H1 (cell line): Measurements from ENCODE around the gene NEK11. TPM values are rescaled to one million over a fixed set of nuclear protein-coding genes. Genes with fewer than 3 reads are reported as not detected.

Source experiments
- CTCF ChIA-PET: fragments of 300-600 bp; sonication (Branson Sonifier 250); formaldehyde crosslinking; loops from one replicate; lab custom pipeline; 2021; ENCODE audit not compliant: partially characterized antibody; lab: Charles Lee
- POLR2A ChIA-PET: fragments of 300-600 bp; sonication (Branson Sonifier 250); formaldehyde crosslinking; loops from one replicate; lab custom pipeline; 2021; ENCODE audit warnings: inconsistent platforms; ENCODE audit not compliant: partially characterized antibody; lab: Charles Lee
- DNase-seq, 2 experiments: peaks; one replicate each; pipeline versions ENCODE4 v3.0.0 to v3.0.0-alpha.2; 2010 to 2022; ENCODE audit warnings: low spot score in 2 of 2, low read depth in 1 of 2, mixed read lengths in 1 of 2
- FAIRE-seq: peaks from 2 replicates; lab custom pipeline; 2011; peaks lifted over from hg19 to GRCh38; lab: Jason Lieb, UNC
- H2AFZ ChIP-seq: 2 replicates; pipeline ENCODE4 v1.8.1; 2012; ENCODE audit warnings: low read length, inconsistent platforms
- H2AK5ac ChIP-seq: 2 replicates; pipeline ENCODE4 v1.6.1; 2013; ENCODE audit warnings: low read depth, low read length
- H2BK120ac ChIP-seq: replicated peaks from 2 replicates; pipeline ENCODE3; 2013; ENCODE audit warnings: low read depth, low read length, inconsistent platforms
- H2BK12ac ChIP-seq: 2 replicates; pipeline ENCODE4 v1.6.1; 2013; ENCODE audit warnings: low read depth, low read length
- H2BK15ac ChIP-seq: 2 replicates; pipeline ENCODE4 v1.6.1; 2013; ENCODE audit warnings: low read length
- H2BK20ac ChIP-seq: 2 replicates; pipeline ENCODE4 v1.6.1; 2013; ENCODE audit warnings: low read length
- H2BK5ac ChIP-seq: 2 replicates; pipeline ENCODE4 v1.6.1; 2013; ENCODE audit warnings: low read depth, low read length
- H3K14ac ChIP-seq: 2 replicates; pipeline ENCODE4 v1.6.1; 2013; ENCODE audit warnings: inconsistent platforms; ENCODE audit not compliant: insufficient read length
- H3K18ac ChIP-seq: 2 replicates; pipeline ENCODE4 v1.6.1; 2013; ENCODE audit warnings: low read length; ENCODE audit errors: extremely low read depth
- H3K23ac ChIP-seq: 2 replicates; pipeline ENCODE4 v1.6.1; 2013; ENCODE audit warnings: inconsistent platforms; ENCODE audit not compliant: insufficient read length
- H3K23me2 ChIP-seq: 2 replicates; pipeline ENCODE4 v1.6.1; 2013; ENCODE audit warnings: low read depth, low read length
- H3K27ac ChIP-seq: 2 replicates; pipeline ENCODE4 v1.6.1; 2011; ENCODE audit warnings: low read depth, low read length, inconsistent platforms
- H3K27me3 ChIP-seq, 4 experiments: replicated peaks in 1 of 4; 1 replicate in 1 of 4; 2 replicates in 3 of 4; pipeline versions ENCODE4 v1.6.1 to v1.8.1; 2011 to 2013; ENCODE audit warnings: low read length in 3 of 4, mild to moderate bottlenecking in 3 of 4, inconsistent platforms in 2 of 4, mixed read lengths in 2 of 4, moderate library complexity in 1 of 4; ENCODE audit not compliant: control insufficient read depth in 3 of 4, insufficient read depth in 3 of 4; ENCODE audit errors: extremely low read depth in 1 of 4
- H3K36me3 ChIP-seq, 4 experiments: 2 replicates each; pipeline versions ENCODE4 v1.6.1 to v1.8.1; 2011 to 2013; ENCODE audit warnings: mild to moderate bottlenecking in 4 of 4, low read length in 3 of 4, moderate library complexity in 2 of 4, control low read depth in 1 of 4, inconsistent platforms in 1 of 4; ENCODE audit not compliant: insufficient read depth in 4 of 4, control insufficient read depth in 2 of 4
- H3K4ac ChIP-seq: replicated peaks from 2 replicates; pipeline ENCODE3; 2013; ENCODE audit warnings: low read length, low read depth, mixed read lengths, inconsistent platforms; ENCODE audit not compliant: insufficient read length
- H3K4me1 ChIP-seq, 4 experiments: replicated peaks in 1 of 4; 1 replicate in 1 of 4; 2 replicates in 3 of 4; pipeline versions ENCODE4 v1.6.1 to v1.8.1; 2011 to 2013; ENCODE audit warnings: low read length in 3 of 4, inconsistent platforms in 2 of 4, mixed read lengths in 1 of 4; ENCODE audit not compliant: insufficient read depth in 4 of 4, control insufficient read depth in 3 of 4
- H3K4me2 ChIP-seq, 2 experiments: 2 replicates each; pipeline versions ENCODE4 v1.6.1 to v1.8.1; 2011 to 2013; ENCODE audit warnings: low read depth in 2 of 2, low read length in 2 of 2, control low read depth in 1 of 2, inconsistent platforms in 1 of 2, mild to moderate bottlenecking in 1 of 2; ENCODE audit not compliant: insufficient read depth in 1 of 2
- H3K4me3 ChIP-seq, 4 experiments: fragments of 200-600, 300-600 bp in 1 of 4; sonication (generic), shearing (Covaris generic), sonication (Bioruptor Twin) in 1 of 4; 2 replicates each; pipeline versions ENCODE4 v1.5.1 to v1.8.1; 2011 to 2016; ENCODE audit warnings: low read length in 4 of 4, low read depth in 3 of 4, control low read depth in 2 of 4, inconsistent platforms in 2 of 4, mild to moderate bottlenecking in 2 of 4, mixed read lengths in 1 of 4, moderate library complexity in 1 of 4; ENCODE audit not compliant: insufficient read depth in 2 of 4; ENCODE audit errors: extremely low read depth in 1 of 4
- H3K56ac ChIP-seq: replicated peaks from 2 replicates; pipeline ENCODE3; 2013; ENCODE audit warnings: low read depth, mild to moderate bottlenecking, mixed read lengths, low read length, inconsistent platforms; ENCODE audit not compliant: insufficient read length
- H3K79me1 ChIP-seq: 2 replicates; pipeline ENCODE4 v1.6.1; 2013; ENCODE audit warnings: low read depth, low read length, control low read depth
- H3K79me2 ChIP-seq, 2 experiments: 2 replicates each; pipeline versions ENCODE4 v1.6.1 to v1.8.1; 2012 to 2013; ENCODE audit warnings: low read length in 2 of 2, mild to moderate bottlenecking in 2 of 2, inconsistent platforms in 1 of 2; ENCODE audit not compliant: insufficient read depth in 2 of 2, control insufficient read depth in 1 of 2
- H3K9ac ChIP-seq, 4 experiments: replicated peaks in 1 of 4; 1 replicate in 1 of 4; 2 replicates in 3 of 4; pipeline versions ENCODE4 v1.6.1 to v1.8.1; 2011 to 2013; ENCODE audit warnings: low read depth in 3 of 4, low read length in 3 of 4, control low read depth in 2 of 4, mild to moderate bottlenecking in 2 of 4, moderate library complexity in 2 of 4, inconsistent platforms in 1 of 4; ENCODE audit errors: extremely low read depth in 1 of 4
- H3K9me3 ChIP-seq, 2 experiments: 2 replicates each; pipeline versions ENCODE4 v1.6.1 to v1.8.1; 2012 to 2013; ENCODE audit warnings: mild to moderate bottlenecking in 2 of 2, moderate library complexity in 2 of 2, control low read depth in 1 of 2, inconsistent platforms in 1 of 2, low read depth in 1 of 2, low read length in 1 of 2, mixed read lengths in 1 of 2; ENCODE audit not compliant: insufficient read depth in 2 of 2
- H4K20me1 ChIP-seq, 2 experiments: replicated peaks in 1 of 2; 2 replicates each; pipeline versions ENCODE3 to v1.8.1; 2011 to 2013; ENCODE audit warnings: inconsistent platforms in 2 of 2, low read length in 2 of 2, mild to moderate bottlenecking in 1 of 2; ENCODE audit not compliant: insufficient read depth in 2 of 2, control insufficient read depth in 1 of 2
- H4K5ac ChIP-seq: 2 replicates; pipeline ENCODE4 v1.6.1; 2013; ENCODE audit warnings: low read length, low read depth, mixed read lengths, inconsistent platforms; ENCODE audit not compliant: insufficient read length
- H4K8ac ChIP-seq: 2 replicates; pipeline ENCODE4 v1.8.0; 2013; ENCODE audit warnings: mild to moderate bottlenecking, moderate library complexity, low read length, inconsistent platforms; ENCODE audit not compliant: insufficient read depth; ENCODE audit errors: extremely low read depth
- H4K91ac ChIP-seq: replicated peaks from 2 replicates; pipeline ENCODE3; 2013; ENCODE audit warnings: low read length, mixed read lengths, inconsistent platforms; ENCODE audit not compliant: insufficient read length
- FOSL1 ChIP-seq: IDR thresholded peaks from 2 replicates; pipeline ENCODE4 v1.6.1; 2011; ENCODE audit warnings: mild to moderate bottlenecking, low read depth, low read length, moderate library complexity; ENCODE audit not compliant: insufficient read depth
- HDAC6 ChIP-seq: IDR thresholded peaks from one replicate; pipeline ENCODE4 v1.7.1; 2012; ENCODE audit warnings: low read depth, mild to moderate bottlenecking, inconsistent platforms, low read length, moderate library complexity
- NRF1 ChIP-seq: IDR thresholded peaks from 2 replicates; pipeline ENCODE4 v1.6.1; 2011; ENCODE audit warnings: mild to moderate bottlenecking, low read depth, low read length, improper control_type of control experiment
- RNF2 ChIP-seq: fragments of 200-900, 300-1000 bp; sonication (generic); IDR thresholded peaks from 2 replicates; pipeline ENCODE4 v1.7.1; 2016; ENCODE audit warnings: borderline replicate concordance, low read depth, mild to moderate bottlenecking, antibody characterized with exemption, low read length; ENCODE audit not compliant: poor library complexity, severe bottlenecking; ENCODE audit errors: missing control alignments
- WGBS, 2 experiments: shearing (Covaris generic) in 1 of 2; methylation state at CpG; one replicate each; pipeline versions ENCODE4 v1.1.6 to v1.1.7; 2013 to 2015; ENCODE audit warnings: low lambda C conversion rate in 2 of 2, mixed read lengths in 2 of 2, inconsistent platforms in 1 of 2, low coverage in 1 of 2, missing lambda C conversion rate in 1 of 2; ENCODE audit not compliant: insufficient replicate concordance in 2 of 2, insufficient coverage in 1 of 2, insufficient read length in 1 of 2; ENCODE audit errors: extremely low coverage in 1 of 2, missing lambda C conversion rate in 1 of 2; 5-methylcytosine and 5-hydroxymethylcytosine counted together
- polyA plus RNA-seq, 7 experiments: library from polyadenylated mRNA; depleted of rRNA in 3 of 7; stranded (reverse) in 5 of 7; unstranded in 2 of 7; fragments of >200 nt in 5 of 7; fragments of 200-250 nt in 2 of 7; gene quantifications; 1 replicate in 5 of 7; 2 replicates in 1 of 7; 4 replicates in 1 of 7; pipeline versions ENCODE4 v1.2.1 to v1.2.3, GENCODE V29; 2011 to 2013; ENCODE audit warnings: missing spikeins in 2 of 7, mixed read lengths in 2 of 7
- total RNA-seq: library from RNA; stranded (reverse); fragmentation: NEBNext Ultra II Directional; extraction: Animal tissue kit (Norgen Biotek cat#: 25700); gene quantifications from 2 replicates; pipeline ENCODE4 v1.2.1, GENCODE V29; 2021

The NEK11 gene
- total and polyA plus RNA-seq, 2 of the 8 experiments (the other 6 are each of a cell fraction or from before 2014, with no cell fraction given): 0.60 TPM; not detected in 1

- H3K4ac ChIP-seq: no peak overlapping the region
- WGBS, 2 experiments: 96% methylated on average over 4 of the region's 4 CpGs; no CpG with 5 or more reads in 1 of the 2 experiments
- H4K5ac ChIP-seq: no peak overlapping the region
- H4K20me1 ChIP-seq: no peaks in the 10 kb centered on the region
- H3K27ac ChIP-seq: no peak overlapping the region
- H3K79me2 ChIP-seq: no peaks in the 10 kb centered on the region
- no peak overlapping the region for H3K23ac ChIP-seq
- no peak overlapping the region for H3K56ac ChIP-seq
- no peak overlapping the region for H2BK12ac ChIP-seq
- H3K27me3 ChIP-seq: no peaks in the 10 kb centered on the region
- ChIA-PET POLR2A (no interaction called here), CTCF (no interaction called here)
- H2BK5ac ChIP-seq: no peak overlapping the region
- DNase-seq: no peak
- no peaks in the 10 kb centered on the region for H3K36me3 ChIP-seq
- FAIRE-seq: no peak
- H3K9me3 ChIP-seq: no peaks in the 10 kb centered on the region
- H3K4me3 ChIP-seq: no peak overlapping the region
- no peaks in the 10 kb centered on the region for H3K79me1 ChIP-seq
- no peaks in the 10 kb centered on the region for H3K4me1 ChIP-seq
- H2BK120ac ChIP-seq: no peak overlapping the region
- no peak overlapping the region for H3K14ac ChIP-seq
- H3K9ac ChIP-seq: no peak overlapping the region
- H3K4me2 ChIP-seq: no peak overlapping the region
- H2AFZ ChIP-seq: no peak overlapping the region
- no peak overlapping the region for H2BK20ac ChIP-seq
- H4K91ac ChIP-seq: no peak overlapping the region
- H2AK5ac ChIP-seq: no peak overlapping the region
- no peaks in the 10 kb centered on the region for H3K23me2 ChIP-seq
- H2BK15ac ChIP-seq: no peak overlapping the region
- no peak overlapping the region for H3K18ac ChIP-seq
- H4K8ac ChIP-seq: no peak overlapping the region
- no peak for TF ChIP-seq NRF1
- no peak for TF ChIP-seq RNF2
- TF ChIP-seq HDAC6: no peak
- TF ChIP-seq FOSL1: no peak
Observed at GRCh38 chr3:131194816-131195215, 168.1 kb downstream of the NEK11 start.
